NCI-H2196 (cell line): ENCODE results near the gene PRSS33.

ENCODE experiments used
- DNase-seq: peaks from one replicate; lab custom pipeline; 2025; ENCODE audit not compliant: unreplicated experiment; lab: John Stamatoyannopoulos, UW

PRSS33 gene

GRCh38 chr16:2821487-2822157 lies 34.3 kb upstream of the PRSS33 start:
- no peak for DNase-seq

- DNase-seq: no peak
These were observed 33.6 kb upstream of the PRSS33 start for GRCh38 chr16:2820836-2821486.

- no peak for DNase-seq
These were observed 32.8 kb upstream of the PRSS33 start for GRCh38 chr16:2819939-2820835.

- DNase-seq: no peak
These were observed 32.0 kb upstream of the PRSS33 start for GRCh38 chr16:2819179-2819938.

GRCh38 chr16:2818272-2818876 lies 31.0 kb upstream of the PRSS33 start:
- no peak for DNase-seq

GRCh38 chr16:2817340-2818271 lies 30.2 kb upstream of the PRSS33 start:
- DNase-seq: no peak

- DNase-seq: no peak
These were observed 29.5 kb upstream of the PRSS33 start, which contains the start of gene PRSS21 for GRCh38 chr16:2816751-2817339. Gene PRSS21, plus strand, starts transcription at chr16:2817237. Its CDS starts 32 bp downstream, at chr16:2817269.

GRCh38 chr16:2815299-2815771 lies 28.0 kb upstream of the PRSS33 start:
- DNase-seq: no peak

- DNase-seq: no peak
These were observed 27.4 kb upstream of the PRSS33 start for GRCh38 chr16:2814551-2815298.

GRCh38 chr16:2813771-2814221 lies 26.4 kb upstream of the PRSS33 start:
- DNase-seq: no peak

GRCh38 chr16:2811703-2812471 lies 24.5 kb upstream of the PRSS33 start:
- DNase-seq: no peak

- DNase-seq: no peak
These were observed 23.3 kb upstream of the PRSS33 start for GRCh38 chr16:2810651-2811050.

- no peak for DNase-seq
These were observed 21.9 kb upstream of the PRSS33 start for GRCh38 chr16:2809149-2809760.

GRCh38 chr16:2808181-2808580 lies 20.8 kb upstream of the PRSS33 start:
- DNase-seq: no peak

- DNase-seq: no peak
These were observed 18.9 kb upstream of the PRSS33 start for GRCh38 chr16:2806286-2806685.

GRCh38 chr16:2804728-2805127 lies 17.4 kb upstream of the PRSS33 start:
- no peak for DNase-seq
